ENCODE data around the gene ARHGAP9.

ARHGAP9 gene

DNA sequence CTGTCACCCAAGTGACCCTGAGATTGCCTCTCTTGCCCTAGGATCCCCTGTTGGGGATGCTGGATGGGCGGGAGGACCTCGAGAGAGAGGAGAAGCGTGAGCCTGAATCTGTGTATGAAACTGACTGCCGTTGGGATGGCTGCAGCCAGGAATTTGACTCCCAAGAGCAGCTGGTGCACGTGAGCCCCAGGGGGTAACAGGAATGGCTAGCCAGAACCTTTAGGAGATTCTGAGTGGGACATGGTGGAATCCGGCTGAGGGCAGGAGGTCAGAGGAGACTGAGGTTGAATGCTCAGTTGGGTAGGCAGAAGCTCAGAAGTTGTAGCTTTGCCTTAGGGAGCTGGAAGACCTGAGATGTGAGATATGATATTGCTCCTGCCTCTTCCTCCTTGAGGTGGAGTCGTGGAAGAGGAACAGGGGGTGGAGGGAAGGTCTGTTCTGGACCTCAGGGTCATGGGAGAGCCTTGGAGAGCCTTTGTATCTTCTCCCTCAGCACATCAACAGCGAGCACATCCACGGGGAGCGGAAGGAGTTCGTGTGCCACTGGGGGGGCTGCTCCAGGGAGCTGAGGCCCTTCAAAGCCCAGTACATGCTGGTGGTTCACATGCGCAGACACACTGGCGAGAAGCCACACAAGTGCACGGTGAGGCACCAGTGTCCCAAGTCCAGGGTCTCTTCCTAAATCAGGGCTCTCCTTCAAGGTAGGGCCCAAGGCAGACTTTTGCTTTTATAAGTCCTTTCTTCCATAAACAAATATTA, 13.7 kb downstream of the ARHGAP9 start:
- no peaks in the 10 kb centered on the region for H3K79me2 ChIP-seq (ENCODE audit: low read length)
- H4K20me1 ChIP-seq (ENCODE audit: insufficient read depth, low read length): no peaks in the 10 kb centered on the region
- no peak overlapping the region for H3K4me3 ChIP-seq (ENCODE audit: low read length)
- no peaks in the 10 kb centered on the region for H3K9me2 ChIP-seq (replicated peaks; ENCODE audit: insufficient read depth, low read length)
- peaks cover 9% of the 10 kb centered on the region; the same call in 1 of the 2 replicates for H3K4me1 ChIP-seq (ENCODE audit: low read length)
- H3K9ac ChIP-seq (ENCODE audit: low read length): no peak overlapping the region
- H3K4me2 ChIP-seq (ENCODE audit: low read depth, low read length): no peak overlapping the region
- H3K36me3 ChIP-seq (replicated peaks; ENCODE audit: insufficient read depth, low read length): no peaks in the 10 kb centered on the region
- no peak for DNase-seq
- no peaks in the 10 kb centered on the region for H3K9me3 ChIP-seq (replicated peaks; ENCODE audit: insufficient read depth, low read length)
- H2AFZ ChIP-seq (ENCODE audit: low read length): no peak overlapping the region
- no peak for TF ChIP-seq EZH2 (optimal IDR thresholded peaks at IDR 0.05; ENCODE audit: low read depth, low read length)
- TF ChIP-seq, protein P1, sequence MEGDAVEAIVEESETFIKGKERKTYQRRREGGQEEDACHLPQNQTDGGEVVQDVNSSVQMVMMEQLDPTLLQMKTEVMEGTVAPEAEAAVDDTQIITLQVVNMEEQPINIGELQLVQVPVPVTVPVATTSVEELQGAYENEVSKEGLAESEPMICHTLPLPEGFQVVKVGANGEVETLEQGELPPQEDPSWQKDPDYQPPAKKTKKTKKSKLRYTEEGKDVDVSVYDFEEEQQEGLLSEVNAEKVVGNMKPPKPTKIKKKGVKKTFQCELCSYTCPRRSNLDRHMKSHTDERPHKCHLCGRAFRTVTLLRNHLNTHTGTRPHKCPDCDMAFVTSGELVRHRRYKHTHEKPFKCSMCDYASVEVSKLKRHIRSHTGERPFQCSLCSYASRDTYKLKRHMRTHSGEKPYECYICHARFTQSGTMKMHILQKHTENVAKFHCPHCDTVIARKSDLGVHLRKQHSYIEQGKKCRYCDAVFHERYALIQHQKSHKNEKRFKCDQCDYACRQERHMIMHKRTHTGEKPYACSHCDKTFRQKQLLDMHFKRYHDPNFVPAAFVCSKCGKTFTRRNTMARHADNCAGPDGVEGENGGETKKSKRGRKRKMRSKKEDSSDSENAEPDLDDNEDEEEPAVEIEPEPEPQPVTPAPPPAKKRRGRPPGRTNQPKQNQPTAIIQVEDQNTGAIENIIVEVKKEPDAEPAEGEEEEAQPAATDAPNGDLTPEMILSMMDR (IDR thresholded peaks at IDR 0.05; ENCODE audit: low read length): no peak
- no peak for TF ChIP-seq EZH2phosphoT487 (IDR thresholded peaks at IDR 0.05; ENCODE audit: low read length)
- H3K27me3 ChIP-seq (replicated peaks; ENCODE audit: insufficient read depth, low read length): peaks cover 46% of the 10 kb centered on the region
- H3F3A ChIP-seq (ENCODE audit: insufficient read depth, low read length): peaks cover 4% of the 10 kb centered on the region
- H3K27ac ChIP-seq (ENCODE audit: low read length): no peak overlapping the region

DNA sequence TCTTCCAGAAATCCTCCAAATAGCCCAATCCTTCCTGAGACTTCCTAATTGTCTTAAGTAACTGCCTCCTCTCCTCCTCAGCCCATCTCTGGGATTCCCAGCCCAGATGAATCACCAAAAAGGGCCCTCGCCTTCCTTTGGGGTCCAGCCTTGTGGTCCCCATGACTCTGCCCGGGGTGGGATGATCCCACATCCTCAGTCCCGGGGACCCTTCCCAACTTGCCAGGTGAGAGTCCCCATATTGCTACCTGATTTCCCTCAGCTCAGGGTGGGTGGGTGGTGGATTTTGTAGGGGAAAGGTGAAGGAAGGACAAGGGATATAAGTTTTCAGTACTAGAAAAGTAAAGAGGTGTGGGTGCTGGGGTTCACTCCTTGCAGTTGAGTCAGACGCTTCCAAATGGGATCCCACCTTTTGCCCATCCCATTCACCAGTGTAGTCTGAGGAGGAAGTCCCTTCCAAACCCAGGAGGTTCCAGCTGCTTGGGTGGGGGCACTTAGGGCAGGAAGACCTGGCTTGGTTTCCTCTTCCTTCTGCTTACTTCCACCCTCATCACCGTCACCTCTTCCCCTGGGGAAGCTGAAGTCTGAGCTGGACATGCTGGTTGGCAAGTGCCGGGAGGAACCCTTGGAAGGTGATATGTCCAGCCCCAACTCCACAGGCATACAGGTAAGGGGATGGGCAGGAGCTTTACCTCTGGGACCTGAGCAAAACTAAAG, 14.5 kb downstream of the ARHGAP9 start:
- no peak overlapping the region for H2AFZ ChIP-seq (ENCODE audit: low read length)
- H3K79me2 ChIP-seq (ENCODE audit: low read length): no peaks in the 10 kb centered on the region
- no peaks in the 10 kb centered on the region for H3K9me2 ChIP-seq (replicated peaks; ENCODE audit: insufficient read depth, low read length)
- H3K4me3 ChIP-seq (ENCODE audit: low read length): no peak overlapping the region
- H3K36me3 ChIP-seq (replicated peaks; ENCODE audit: insufficient read depth, low read length): no peaks in the 10 kb centered on the region
- peaks cover 14% of the 10 kb centered on the region; the same call in 1 of the 2 replicates for H3K4me1 ChIP-seq (ENCODE audit: low read length)
- DNase-seq: no peak
- H3F3A ChIP-seq (ENCODE audit: insufficient read depth, low read length): peaks cover 7% of the 10 kb centered on the region
- H3K4me2 ChIP-seq (ENCODE audit: low read depth, low read length): no peak overlapping the region
- H4K20me1 ChIP-seq (ENCODE audit: insufficient read depth, low read length): no peaks in the 10 kb centered on the region
- H3K9ac ChIP-seq (ENCODE audit: low read length): no peak overlapping the region
- H3K27me3 ChIP-seq (replicated peaks; ENCODE audit: insufficient read depth, low read length): peaks cover 53% of the 10 kb centered on the region
- TF ChIP-seq EZH2 (optimal IDR thresholded peaks at IDR 0.05; ENCODE audit: low read depth, low read length) (no peak), EZH2phosphoT487 (IDR thresholded peaks at IDR 0.05; ENCODE audit: low read length) (no peak)
- TF ChIP-seq, protein P1 (IDR thresholded peaks at IDR 0.05; ENCODE audit: low read length): no peak
- no peak overlapping the region for H3K27ac ChIP-seq (ENCODE audit: low read length)
- H3K9me3 ChIP-seq (replicated peaks; ENCODE audit: insufficient read depth, low read length): no peaks in the 10 kb centered on the region

DNA sequence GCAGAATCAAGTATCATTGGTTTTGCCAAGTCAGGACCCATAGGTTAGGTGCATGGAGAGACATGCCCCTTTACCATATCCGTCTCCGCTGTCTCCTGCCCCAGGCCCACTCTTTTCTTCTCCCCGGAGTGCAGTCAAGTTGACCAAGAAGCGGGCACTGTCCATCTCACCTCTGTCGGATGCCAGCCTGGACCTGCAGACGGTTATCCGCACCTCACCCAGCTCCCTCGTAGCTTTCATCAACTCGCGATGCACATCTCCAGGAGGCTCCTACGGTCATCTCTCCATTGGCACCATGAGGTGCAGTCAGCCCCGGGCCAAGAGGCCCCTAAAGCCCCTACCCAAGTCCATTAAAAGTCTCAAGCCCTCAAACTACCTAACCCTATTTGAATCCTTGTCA, 15.1 kb downstream of the ARHGAP9 start:
- no peak overlapping the region for H3K4me2 ChIP-seq (ENCODE audit: low read depth, low read length)
- H3K9me3 ChIP-seq (replicated peaks; ENCODE audit: insufficient read depth, low read length): no peaks in the 10 kb centered on the region
- no peak overlapping the region for H3K9ac ChIP-seq (ENCODE audit: low read length)
- peaks cover 54% of the 10 kb centered on the region for H3K27me3 ChIP-seq (replicated peaks; ENCODE audit: insufficient read depth, low read length)
- H2AFZ ChIP-seq (ENCODE audit: low read length): no peak overlapping the region
- H3K4me3 ChIP-seq (ENCODE audit: low read length): no peak overlapping the region
- H3F3A ChIP-seq (ENCODE audit: insufficient read depth, low read length): peaks cover 9% of the 10 kb centered on the region
- TF ChIP-seq EZH2 (optimal IDR thresholded peaks at IDR 0.05; ENCODE audit: low read depth, low read length): no peak
- TF ChIP-seq, protein P1 (IDR thresholded peaks at IDR 0.05; ENCODE audit: low read length): no peak
- TF ChIP-seq EZH2phosphoT487 (IDR thresholded peaks at IDR 0.05; ENCODE audit: low read length): no peak
- no peaks in the 10 kb centered on the region for H3K79me2 ChIP-seq (ENCODE audit: low read length)
- H4K20me1 ChIP-seq (ENCODE audit: insufficient read depth, low read length): no peaks in the 10 kb centered on the region
- H3K9me2 ChIP-seq (replicated peaks; ENCODE audit: insufficient read depth, low read length): no peaks in the 10 kb centered on the region
- no peak overlapping the region for H3K27ac ChIP-seq (ENCODE audit: low read length)
- no peak for DNase-seq
- peaks cover 15% of the 10 kb centered on the region; the same call in 1 of the 2 replicates for H3K4me1 ChIP-seq (ENCODE audit: low read length)
- H3K36me3 ChIP-seq (replicated peaks; ENCODE audit: insufficient read depth, low read length): no peaks in the 10 kb centered on the region

All from MM.1S (cell line).